GM18498 (cell line): ENCODE measurements around the gene KCNQ2.

Experiments used
- ATAC-seq: cut with Tn5 transposase; IDR thresholded peaks from one replicate; pipeline ENCODE4 v1.9.1; 2021; ENCODE audit warnings: mild to moderate bottlenecking, moderate library complexity; ENCODE audit not compliant: unreplicated experiment

The KCNQ2 gene

GRCh38 chr20:63361519-63362435 is 110.7 kb downstream of the KCNQ2 start:
- no peak for ATAC-seq

- no peak for ATAC-seq
Measured at GRCh38 chr20:63360850-63361518, 111.5 kb downstream of the KCNQ2 start, which contains the start of gene CHRNA4. CHRNA4 (minus strand) TSS chr20:63361349; CDS start chr20:63361165, 184 bp downstream.

- no peak for ATAC-seq
Measured at GRCh38 chr20:63359937-63360849, 112.3 kb downstream of the KCNQ2 start.

- ATAC-seq = no peak
Measured at GRCh38 chr20:63359164-63359934, 113.1 kb downstream of the KCNQ2 start.

- no peak for ATAC-seq
Measured at GRCh38 chr20:63357921-63358905, 114.2 kb downstream of the KCNQ2 start.

- ATAC-seq = no peak
Measured at GRCh38 chr20:63356931-63357879, 115.2 kb downstream of the KCNQ2 start.

- no peak for ATAC-seq
Measured at GRCh38 chr20:63356511-63356910, 115.9 kb downstream of the KCNQ2 start.

- ATAC-seq = no peak
Measured at GRCh38 chr20:63355781-63356295, 116.6 kb downstream of the KCNQ2 start.

GRCh38 chr20:63354636-63355350 is 117.7 kb downstream of the KCNQ2 start:
- ATAC-seq = no peak

GRCh38 chr20:63352811-63353221 is 119.6 kb downstream of the KCNQ2 start:
- no peak for ATAC-seq

GRCh38 chr20:63351811-63352591 is 120.5 kb downstream of the KCNQ2 start:
- no peak for ATAC-seq

GRCh38 chr20:63351326-63351700 is 121.1 kb downstream of the KCNQ2 start:
- no peak for ATAC-seq

- ATAC-seq = no peak
Measured at GRCh38 chr20:63350597-63351325, 121.7 kb downstream of the KCNQ2 start.
